AG09309 (cell line): Measurements from ENCODE around the gene CYP3A5.
"Not testable (repeated sequence)": the region's sequence is repeated elsewhere in the genome, so short reads cannot be mapped to it uniquely, and the experiment has no call there.

Source experiments
- DNase-seq: peaks from one replicate; pipeline ENCODE4 v3.0.0-alpha.2; 2010; ENCODE audit warnings: low read depth
- H3K4me3 ChIP-seq: 2 replicates; pipeline ENCODE4 v1.5.1; 2011; ENCODE audit warnings: mild to moderate bottlenecking, low read depth, low read length, moderate library complexity; ENCODE audit not compliant: control insufficient read depth
- CTCF ChIP-seq: IDR thresholded peaks from 2 replicates; pipeline ENCODE4 v1.5.1; 2011; ENCODE audit warnings: mild to moderate bottlenecking, low read depth, low read length, inconsistent platforms; ENCODE audit not compliant: insufficient read depth, control insufficient read depth; ENCODE audit errors: missing control alignments

Gene CYP3A5

GRCh38 chr7:99668541-99668940 is 11.3 kb downstream of the CYP3A5 start:
- no peak overlapping the region for H3K4me3 ChIP-seq
- TF ChIP-seq CTCF = no peak
- no peak for DNase-seq

- no peak for TF ChIP-seq CTCF
- H3K4me3 ChIP-seq = no peak overlapping the region
- DNase-seq = no peak
Observed at GRCh38 chr7:99667179-99667578, 12.6 kb downstream of the CYP3A5 start.

- H3K4me3 ChIP-seq = no peak overlapping the region
- DNase-seq = no peak
- TF ChIP-seq CTCF = no peak
Observed at GRCh38 chr7:99666013-99666395, 13.8 kb downstream of the CYP3A5 start.

- TF ChIP-seq CTCF = no peak
- no peak overlapping the region for H3K4me3 ChIP-seq
- no peak for DNase-seq
Observed at GRCh38 chr7:99665312-99666012, 14.3 kb downstream of the CYP3A5 start.

GRCh38 chr7:99657879-99658278 is 21.9 kb downstream of the CYP3A5 start:
- not testable (repeated sequence) for DNase-seq

GRCh38 chr7:99654626-99655025 is 25.2 kb downstream of the CYP3A5 start:
- H3K4me3 ChIP-seq, DNase-seq: not testable (repeated sequence)

More at GRCh38 chr7:99657879-99658278, 21.9 kb downstream of the CYP3A5 start:
- H3K4me3 ChIP-seq = not testable (repeated sequence)

- H3K4me3 ChIP-seq = no peak overlapping the region
- DNase-seq = no peak
- TF ChIP-seq CTCF = no peak
Observed at GRCh38 chr7:99653754-99654153, 26.0 kb downstream of the CYP3A5 start.

- H3K4me3 ChIP-seq, DNase-seq: not testable (repeated sequence)
Observed at GRCh38 chr7:99653269-99653668, 26.5 kb downstream of the CYP3A5 start.
